SK-N-SH (cell line): ENCODE measurements around the gene FAM181A. TPM values are rescaled to one million over a fixed set of nuclear protein-coding genes. Genes with fewer than 3 reads are reported as not detected.

ENCODE experiments used
- CTCF ChIA-PET: fragments of 300-600, 350-600 bp; formaldehyde crosslinking; extraction: SDS; loops from one replicate; lab custom pipeline; 2021; lab: Yijun Ruan, JAX
- POLR2A ChIA-PET: fragments of 350-600 bp; sonication (Branson Sonifier 250); formaldehyde crosslinking; extraction: SDS; loops from one replicate; lab custom pipeline; 2020; ENCODE audit warnings: antibody characterized with exemption, inconsistent platforms; lab: Yijun Ruan, JAX
- DNase-seq: peaks from one replicate; pipeline ENCODE4 v3.0.0; 2012
- H2AFZ ChIP-seq: fragments of 200-600 bp; sonication (generic); 2 replicates; pipeline ENCODE4 v1.8.1; 2016; ENCODE audit warnings: antibody characterized with exemption, mild to moderate bottlenecking, low read depth
- H3F3A ChIP-seq: fragments of 200-600 bp; sonication (generic); replicated peaks from 2 replicates; pipeline ENCODE3; 2016; ENCODE audit warnings: antibody characterized with exemption, mild to moderate bottlenecking; ENCODE audit not compliant: insufficient read depth
- H3K27ac ChIP-seq, 2 experiments: fragments of 200-500 bp in 1 of 2; fragments of 200-600 bp in 1 of 2; sonication (Bioruptor generic) in 1 of 2; sonication (generic), shearing (Covaris generic) in 1 of 2; 2 replicates each; pipeline versions ENCODE4 v1.5.1 to v1.6.1; 2014 to 2016; ENCODE audit warnings: low read depth in 2 of 2, inconsistent platforms in 1 of 2, low read length in 1 of 2, mild to moderate bottlenecking in 1 of 2, mixed read lengths in 1 of 2
- H3K27me3 ChIP-seq: fragments of 200-600 bp; sonication (generic), shearing (Covaris generic); 2 replicates; pipeline ENCODE4 v1.6.1; 2016; ENCODE audit warnings: mixed run types; ENCODE audit not compliant: insufficient read depth
- H3K36me3 ChIP-seq, 2 experiments: fragments of 200-500 bp in 1 of 2; fragments of 200-600 bp in 1 of 2; sonication (Bioruptor generic) in 1 of 2; sonication (generic) in 1 of 2; replicated peaks in 1 of 2; 2 replicates each; pipeline versions ENCODE3 to v1.5.1; 2014 to 2016; ENCODE audit warnings: low read length in 1 of 2, mild to moderate bottlenecking in 1 of 2; ENCODE audit not compliant: insufficient read depth in 2 of 2, control insufficient read depth in 1 of 2
- H3K4me1 ChIP-seq, 2 experiments: fragments of 200-500 bp in 1 of 2; fragments of 200-600 bp in 1 of 2; sonication (Bioruptor generic) in 1 of 2; sonication (generic), shearing (Covaris generic) in 1 of 2; 2 replicates each; pipeline versions ENCODE4 v1.5.1 to v1.6.1; 2014 to 2016; ENCODE audit warnings: low read depth in 1 of 2, low read length in 1 of 2, mixed run types in 1 of 2; ENCODE audit not compliant: insufficient read depth in 2 of 2, control insufficient read depth in 1 of 2
- H3K4me2 ChIP-seq: fragments of 200-600 bp; sonication (generic), shearing (Covaris generic); 2 replicates; pipeline ENCODE4 v1.6.1; 2017; ENCODE audit warnings: mixed run types
- H3K4me3 ChIP-seq, 2 experiments: fragments of 200-500 bp in 1 of 2; fragments of 200-600 bp in 1 of 2; sonication (Bioruptor generic) in 1 of 2; sonication (generic), shearing (Covaris generic) in 1 of 2; 2 replicates each; pipeline versions ENCODE4 v1.5.1 to v1.8.1; 2014 to 2016; ENCODE audit warnings: low read depth in 2 of 2, inconsistent platforms in 1 of 2, low read length in 1 of 2, mild to moderate bottlenecking in 1 of 2, mixed read lengths in 1 of 2, moderate library complexity in 1 of 2
- H3K79me2 ChIP-seq: fragments of 200-600 bp; sonication (generic); 2 replicates; pipeline ENCODE4 v1.8.1; 2017; ENCODE audit warnings: mild to moderate bottlenecking; ENCODE audit not compliant: insufficient read depth
- H3K9ac ChIP-seq: fragments of 200-600 bp; sonication (generic); 2 replicates; pipeline ENCODE4 v1.6.1; 2017; ENCODE audit warnings: mixed run types
- H3K9me2 ChIP-seq: fragments of 200-600 bp; sonication (generic); 2 replicates; pipeline ENCODE4 v1.6.1; 2017; ENCODE audit warnings: mixed run types
- H3K9me3 ChIP-seq: fragments of 200-600 bp; sonication (generic); 2 replicates; pipeline ENCODE4 v1.6.1; 2017; ENCODE audit warnings: mixed run types, mild to moderate bottlenecking, moderate library complexity
- H4K20me1 ChIP-seq: fragments of 200-600 bp; sonication (generic); 2 replicates; pipeline ENCODE4 v1.6.1; 2017; ENCODE audit warnings: mild to moderate bottlenecking, mixed run types; ENCODE audit not compliant: insufficient read depth
- CHD2 ChIP-seq: fragments of 150-350 bp; IDR thresholded peaks from 2 replicates; pipeline ENCODE4 v1.6.1; 2018; ENCODE audit warnings: low read length; ENCODE audit not compliant: partially characterized antibody
- EP300 ChIP-seq, 2 experiments: IDR thresholded peaks; 2 replicates each; pipeline versions ENCODE4 v1.4.0 to v1.6.1; 2012; ENCODE audit warnings: borderline replicate concordance in 1 of 2, low read depth in 1 of 2, low read length in 1 of 2
- FOXJ3 ChIP-seq: sonication (generic); formaldehyde crosslinking; IDR thresholded peaks from 2 replicates; pipeline ENCODE4 v1.5.1; 2020; ENCODE audit warnings: mild to moderate bottlenecking, missing genetic modification reagents
- GABPA ChIP-seq: IDR thresholded peaks from 2 replicates; pipeline ENCODE4 v1.4.0; 2012; ENCODE audit warnings: low read depth, mild to moderate bottlenecking
- GATA2 ChIP-seq: sonication (generic); formaldehyde crosslinking; IDR thresholded peaks from 2 replicates; pipeline ENCODE4 v1.5.0; 2020; ENCODE audit warnings: mild to moderate bottlenecking, missing genetic modification reagents
- JUND ChIP-seq: IDR thresholded peaks from 2 replicates; pipeline ENCODE4 v1.4.0; 2012
- MXI1 ChIP-seq: IDR thresholded peaks from 2 replicates; pipeline ENCODE4 v1.6.1; 2012; ENCODE audit warnings: mild to moderate bottlenecking, low read depth, low read length, improper control_type of control experiment
- NFIC ChIP-seq: IDR thresholded peaks from 2 replicates; pipeline ENCODE4 v1.4.0; 2012; ENCODE audit warnings: borderline replicate concordance
- POLR2AphosphoS5 ChIP-seq: IDR thresholded peaks from 2 replicates; pipeline ENCODE4 v1.6.1; 2012; ENCODE audit warnings: low read depth, low read length
- RAD21 ChIP-seq: IDR thresholded peaks from 2 replicates; pipeline ENCODE4 v1.6.1; 2012; ENCODE audit warnings: mild to moderate bottlenecking, low read length
- RCOR1 ChIP-seq: fragments of 150-350 bp; IDR thresholded peaks from 2 replicates; pipeline ENCODE4 v1.6.1; 2017; ENCODE audit warnings: antibody characterized with exemption, low read length
- RXRA ChIP-seq: IDR thresholded peaks from 2 replicates; pipeline ENCODE4 v1.4.0; 2012; ENCODE audit warnings: low read depth, mild to moderate bottlenecking, borderline replicate concordance
- SIN3A ChIP-seq: IDR thresholded peaks from 2 replicates; pipeline ENCODE4 v1.6.1; 2012; ENCODE audit warnings: low read depth, mild to moderate bottlenecking, low read length, moderate library complexity, borderline replicate concordance
- TCF12 ChIP-seq: IDR thresholded peaks from 2 replicates; pipeline ENCODE4 v1.4.0; 2012
- WGBS: methylation state at CpG from one replicate; pipeline ENCODE4 v1.1.6; 2017; ENCODE audit warnings: low lambda C conversion rate; 5-methylcytosine and 5-hydroxymethylcytosine counted together
- polyA plus RNA-seq, 3 experiments: library from polyadenylated mRNA; depleted of rRNA; stranded (reverse); fragments of >200 nt; gene quantifications; 2 replicates each; pipeline ENCODE4 v1.2.3, GENCODE V29; 2012
- TF ChIP-seq, protein P1 (sequence below): IDR thresholded peaks from 2 replicates; pipeline ENCODE4 v1.4.0; 2012; ENCODE audit warnings: low read depth, borderline replicate concordance
- TF ChIP-seq, protein P2 (sequence below): fragments of 150-350 bp; IDR thresholded peaks from 2 replicates; pipeline ENCODE4 v1.6.1; 2017; ENCODE audit warnings: antibody characterized with exemption, low read length, low read depth, borderline replicate concordance
- TF ChIP-seq, protein P3 (sequence below): IDR thresholded peaks from 2 replicates; pipeline ENCODE4 v1.4.0; 2012; ENCODE audit warnings: low read depth, borderline replicate concordance
- TF ChIP-seq, protein P4 (sequence below): IDR thresholded peaks from 2 replicates; pipeline ENCODE4 v1.6.1; 2012; ENCODE audit warnings: mild to moderate bottlenecking, low read depth, low read length, moderate library complexity

FAM181A gene
- polyA plus RNA-seq, 1 of the 3 experiments (the other 2 are of a cell fraction), result not detected

DNA sequence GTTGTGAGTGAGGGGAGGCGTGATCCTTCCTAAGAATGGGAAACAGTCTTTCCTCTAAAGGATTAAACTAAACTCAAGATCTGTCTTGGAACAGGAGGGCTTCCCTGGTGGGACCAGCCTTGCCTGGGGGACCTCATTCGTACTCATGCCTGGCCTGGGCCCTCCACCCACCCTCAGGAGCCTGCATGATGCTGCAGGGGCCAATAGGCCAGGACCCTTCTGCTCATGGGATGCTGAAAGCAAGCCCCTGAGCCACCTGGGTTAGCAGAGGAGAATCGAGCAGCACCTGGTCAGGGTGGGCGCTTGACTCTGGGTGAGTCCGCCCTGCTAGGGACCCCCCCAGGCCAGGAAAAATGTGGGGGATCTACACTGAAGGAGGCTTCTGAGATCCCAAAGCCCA is 48.3 kb upstream of the FAM181A start:
- H3K9ac ChIP-seq, result no peak overlapping the region
- no peaks in the 10 kb centered on the region for H3F3A ChIP-seq
- H3K9me3 ChIP-seq, result no peaks in the 10 kb centered on the region
- WGBS, result 10% methylated on average over 2 of the region's 5 CpGs
- H2AFZ ChIP-seq, result no peak overlapping the region
- H3K79me2 ChIP-seq, result no peaks in the 10 kb centered on the region
- no peaks in the 10 kb centered on the region for H4K20me1 ChIP-seq
- no peak for DNase-seq
- no peak for TF ChIP-seq RCOR1
- no peak for TF ChIP-seq FOXJ3 (CRISPR knock-in tag)
- TF ChIP-seq TCF12, result no peak
- no peak for TF ChIP-seq GATA2 (CRISPR knock-in tag)
- no peak for TF ChIP-seq RXRA
- TF ChIP-seq, protein P1, sequence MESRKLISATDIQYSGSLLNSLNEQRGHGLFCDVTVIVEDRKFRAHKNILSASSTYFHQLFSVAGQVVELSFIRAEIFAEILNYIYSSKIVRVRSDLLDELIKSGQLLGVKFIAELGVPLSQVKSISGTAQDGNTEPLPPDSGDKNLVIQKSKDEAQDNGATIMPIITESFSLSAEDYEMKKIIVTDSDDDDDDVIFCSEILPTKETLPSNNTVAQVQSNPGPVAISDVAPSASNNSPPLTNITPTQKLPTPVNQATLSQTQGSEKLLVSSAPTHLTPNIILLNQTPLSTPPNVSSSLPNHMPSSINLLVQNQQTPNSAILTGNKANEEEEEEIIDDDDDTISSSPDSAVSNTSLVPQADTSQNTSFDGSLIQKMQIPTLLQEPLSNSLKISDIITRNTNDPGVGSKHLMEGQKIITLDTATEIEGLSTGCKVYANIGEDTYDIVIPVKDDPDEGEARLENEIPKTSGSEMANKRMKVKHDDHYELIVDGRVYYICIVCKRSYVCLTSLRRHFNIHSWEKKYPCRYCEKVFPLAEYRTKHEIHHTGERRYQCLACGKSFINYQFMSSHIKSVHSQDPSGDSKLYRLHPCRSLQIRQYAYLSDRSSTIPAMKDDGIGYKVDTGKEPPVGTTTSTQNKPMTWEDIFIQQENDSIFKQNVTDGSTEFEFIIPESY, result no peak
- TF ChIP-seq JUND, result no peak
- TF ChIP-seq, protein P2, sequence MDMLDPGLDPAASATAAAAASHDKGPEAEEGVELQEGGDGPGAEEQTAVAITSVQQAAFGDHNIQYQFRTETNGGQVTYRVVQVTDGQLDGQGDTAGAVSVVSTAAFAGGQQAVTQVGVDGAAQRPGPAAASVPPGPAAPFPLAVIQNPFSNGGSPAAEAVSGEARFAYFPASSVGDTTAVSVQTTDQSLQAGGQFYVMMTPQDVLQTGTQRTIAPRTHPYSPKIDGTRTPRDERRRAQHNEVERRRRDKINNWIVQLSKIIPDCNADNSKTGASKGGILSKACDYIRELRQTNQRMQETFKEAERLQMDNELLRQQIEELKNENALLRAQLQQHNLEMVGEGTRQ, result no peak
- TF ChIP-seq, protein P3, sequence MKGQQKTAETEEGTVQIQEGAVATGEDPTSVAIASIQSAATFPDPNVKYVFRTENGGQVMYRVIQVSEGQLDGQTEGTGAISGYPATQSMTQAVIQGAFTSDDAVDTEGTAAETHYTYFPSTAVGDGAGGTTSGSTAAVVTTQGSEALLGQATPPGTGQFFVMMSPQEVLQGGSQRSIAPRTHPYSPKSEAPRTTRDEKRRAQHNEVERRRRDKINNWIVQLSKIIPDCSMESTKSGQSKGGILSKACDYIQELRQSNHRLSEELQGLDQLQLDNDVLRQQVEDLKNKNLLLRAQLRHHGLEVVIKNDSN, result no peak
- TF ChIP-seq GABPA, result no peak
- no peak for TF ChIP-seq NFIC
- TF ChIP-seq CHD2, result no peak
- TF ChIP-seq POLR2AphosphoS5, result no peak
- no peaks in the 10 kb centered on the region for H3K27me3 ChIP-seq
- no peaks in the 10 kb centered on the region for H3K9me2 ChIP-seq
- ChIA-PET POLR2A (no interaction called here), CTCF (interaction anchor here (0.7 to 0.8 kb wide), 2 partner anchors 10 to 70 kb away, joined by 3 read pairs; no protein-coding TSS in a partner anchor)
- no peaks in the 10 kb centered on the region for H3K36me3 ChIP-seq
- H3K4me1 ChIP-seq, result no peaks in the 10 kb centered on the region; a peak in 1 of 4 replicates
- no peak overlapping the region for H3K27ac ChIP-seq
- no peak overlapping the region for H3K4me2 ChIP-seq
- no peak overlapping the region for H3K4me3 ChIP-seq

DNA sequence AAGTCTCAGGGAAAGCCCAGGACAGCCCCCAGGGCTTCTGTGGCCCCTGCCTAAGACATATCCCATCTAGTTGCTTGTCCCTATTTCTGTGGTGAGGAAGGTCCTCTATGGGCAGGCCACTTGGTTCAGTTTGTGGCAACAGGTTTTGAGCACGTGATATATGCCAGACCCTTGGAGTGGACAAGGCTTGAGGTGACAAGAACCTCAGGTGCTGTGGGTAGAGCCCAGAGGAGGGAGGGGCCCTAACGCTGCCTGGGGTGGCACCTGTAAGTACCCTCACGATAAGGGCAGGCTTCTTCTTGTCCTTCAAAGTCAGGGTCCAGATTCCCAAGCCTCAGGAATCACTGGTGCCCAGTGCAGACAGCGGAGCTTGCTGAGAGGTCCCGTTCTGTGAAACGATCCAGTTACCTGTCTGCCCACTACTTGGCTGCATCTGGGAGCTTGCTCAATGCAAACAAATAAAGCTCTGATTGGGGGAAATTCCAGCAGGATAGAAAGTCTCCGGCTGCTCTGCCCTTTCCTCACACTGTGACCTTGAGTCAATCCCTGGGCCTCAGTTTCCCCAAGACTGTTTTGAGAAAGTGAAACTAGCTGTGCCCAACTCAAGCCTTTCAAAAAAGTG is 47.7 kb upstream of the FAM181A start:
- no peak overlapping the region for H3K4me3 ChIP-seq
- H3K79me2 ChIP-seq, result no peaks in the 10 kb centered on the region
- no peaks in the 10 kb centered on the region for H3K9me2 ChIP-seq
- no peaks in the 10 kb centered on the region for H3K9me3 ChIP-seq
- no peak for DNase-seq
- no peaks in the 10 kb centered on the region for H3K36me3 ChIP-seq
- ChIA-PET POLR2A (interaction anchor here (0.6 kb wide), 1 partner anchor 187 kb away, joined by 4 read pairs; no protein-coding TSS in a partner anchor), CTCF (interaction anchor here (0.7 to 1.8 kb wide), 4 partner anchors 10 to 225 kb away, joined by 3 to 7 read pairs (median 3); no protein-coding TSS in a partner anchor)
- no peaks in the 10 kb centered on the region for H3K27me3 ChIP-seq
- no peak overlapping the region for H2AFZ ChIP-seq
- no peak overlapping the region for H3K9ac ChIP-seq
- H3F3A ChIP-seq, result no peaks in the 10 kb centered on the region
- H3K4me1 ChIP-seq, result no peaks in the 10 kb centered on the region; a peak in 1 of 4 replicates
- H3K4me2 ChIP-seq, result no peak overlapping the region
- no peaks in the 10 kb centered on the region for H4K20me1 ChIP-seq
- H3K27ac ChIP-seq, result no peak overlapping the region
- 48% methylated on average over 6 of the region's 7 CpGs for WGBS
- TF ChIP-seq TCF12 (no peak), GATA2 (CRISPR knock-in tag) (no peak), SIN3A (no peak), MXI1 (no peak), FOXJ3 (CRISPR knock-in tag) (no peak), RAD21 (no peak), EP300 (IDR thresholded peaks at IDR 0.05; ENCODE audit: borderline replicate concordance in 1 of 2, low read depth in 1 of 2, low read length in 1 of 2) (no peak)
- TF ChIP-seq, protein P1, result no peak
- TF ChIP-seq, protein P4, sequence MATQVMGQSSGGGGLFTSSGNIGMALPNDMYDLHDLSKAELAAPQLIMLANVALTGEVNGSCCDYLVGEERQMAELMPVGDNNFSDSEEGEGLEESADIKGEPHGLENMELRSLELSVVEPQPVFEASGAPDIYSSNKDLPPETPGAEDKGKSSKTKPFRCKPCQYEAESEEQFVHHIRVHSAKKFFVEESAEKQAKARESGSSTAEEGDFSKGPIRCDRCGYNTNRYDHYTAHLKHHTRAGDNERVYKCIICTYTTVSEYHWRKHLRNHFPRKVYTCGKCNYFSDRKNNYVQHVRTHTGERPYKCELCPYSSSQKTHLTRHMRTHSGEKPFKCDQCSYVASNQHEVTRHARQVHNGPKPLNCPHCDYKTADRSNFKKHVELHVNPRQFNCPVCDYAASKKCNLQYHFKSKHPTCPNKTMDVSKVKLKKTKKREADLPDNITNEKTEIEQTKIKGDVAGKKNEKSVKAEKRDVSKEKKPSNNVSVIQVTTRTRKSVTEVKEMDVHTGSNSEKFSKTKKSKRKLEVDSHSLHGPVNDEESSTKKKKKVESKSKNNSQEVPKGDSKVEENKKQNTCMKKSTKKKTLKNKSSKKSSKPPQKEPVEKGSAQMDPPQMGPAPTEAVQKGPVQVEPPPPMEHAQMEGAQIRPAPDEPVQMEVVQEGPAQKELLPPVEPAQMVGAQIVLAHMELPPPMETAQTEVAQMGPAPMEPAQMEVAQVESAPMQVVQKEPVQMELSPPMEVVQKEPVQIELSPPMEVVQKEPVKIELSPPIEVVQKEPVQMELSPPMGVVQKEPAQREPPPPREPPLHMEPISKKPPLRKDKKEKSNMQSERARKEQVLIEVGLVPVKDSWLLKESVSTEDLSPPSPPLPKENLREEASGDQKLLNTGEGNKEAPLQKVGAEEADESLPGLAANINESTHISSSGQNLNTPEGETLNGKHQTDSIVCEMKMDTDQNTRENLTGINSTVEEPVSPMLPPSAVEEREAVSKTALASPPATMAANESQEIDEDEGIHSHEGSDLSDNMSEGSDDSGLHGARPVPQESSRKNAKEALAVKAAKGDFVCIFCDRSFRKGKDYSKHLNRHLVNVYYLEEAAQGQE, result no peak
